ENCODE results near the gene IGFBP4.

GRCh38 chr17:40404003-40404402, 39.2 kb upstream of the IGFBP4 start:
- TF ChIP-seq CTCF (IDR thresholded peaks at IDR 0.05) = no peak
- TF ChIP-seq POLR2AphosphoS5 (IDR thresholded peaks at IDR 0.05) = no peak
- no peak for TF ChIP-seq POLR2A (IDR thresholded peaks at IDR 0.05)
